IPS-20b (cell line): ENCODE measurements around the gene SNU13.
"Not testable (repeated sequence)": the region's sequence is repeated elsewhere in the genome, so short reads cannot be mapped to it uniquely, and the experiment has no call there.

Experiments used
- H3K27ac ChIP-seq: one replicate; pipeline ENCODE4 v1.5.1; 2013; ENCODE audit warnings: low read length
- H3K27me3 ChIP-seq: 2 replicates; pipeline ENCODE4 v1.6.1; 2013; ENCODE audit warnings: mild to moderate bottlenecking, low read length, inconsistent platforms; ENCODE audit not compliant: insufficient read depth
- H3K36me3 ChIP-seq: 2 replicates; pipeline ENCODE4 v1.6.1; 2013; ENCODE audit warnings: low read depth, mild to moderate bottlenecking, inconsistent platforms, low read length, moderate library complexity; ENCODE audit not compliant: insufficient read depth
- H3K4me1 ChIP-seq: 2 replicates; pipeline ENCODE4 v1.6.1; 2013; ENCODE audit warnings: mild to moderate bottlenecking, control low read depth, inconsistent platforms, low read length, moderate library complexity; ENCODE audit not compliant: insufficient read depth
- H3K4me3 ChIP-seq: 2 replicates; pipeline ENCODE4 v1.5.1; 2013; ENCODE audit warnings: mild to moderate bottlenecking, low read length, inconsistent platforms
- H3K9ac ChIP-seq: 2 replicates; pipeline ENCODE4 v1.6.1; 2013; ENCODE audit warnings: low read depth, mild to moderate bottlenecking, inconsistent platforms, low read length, moderate library complexity
- H3K9me3 ChIP-seq: 2 replicates; pipeline ENCODE4 v1.6.1; 2013; ENCODE audit warnings: mild to moderate bottlenecking, low read depth, low read length, inconsistent platforms; ENCODE audit not compliant: insufficient read depth

SNU13 gene

DNA sequence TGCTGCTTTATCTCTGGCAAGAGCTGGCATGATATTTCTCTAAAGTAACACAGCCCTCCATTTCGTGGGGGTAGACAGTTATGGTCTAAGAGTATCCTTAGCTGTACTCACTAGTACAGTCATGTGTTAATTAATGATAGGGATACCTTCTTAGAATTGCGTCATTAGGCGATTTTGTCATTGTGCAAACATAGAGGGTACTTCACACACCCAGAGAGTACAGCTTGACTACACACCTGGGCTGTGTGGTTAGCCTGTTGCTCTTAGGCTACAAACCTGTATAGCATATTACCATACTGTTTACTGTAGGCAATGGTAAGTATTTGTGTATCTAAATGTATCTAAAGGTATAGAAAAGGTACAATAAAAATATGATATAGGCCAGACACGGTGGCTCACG, 50.5 kb downstream of the SNU13 start:
- Histone ChIP-seq H3K27me3 (no peaks in the 10 kb centered on the region), H3K9me3 (no peaks in the 10 kb centered on the region), H3K9ac (no peak overlapping the region), H3K4me1 (no peaks in the 10 kb centered on the region), H3K27ac (no peak overlapping the region), H3K36me3 (peaks cover 100% of the 10 kb centered on the region), H3K4me3 (no peak overlapping the region)

DNA sequence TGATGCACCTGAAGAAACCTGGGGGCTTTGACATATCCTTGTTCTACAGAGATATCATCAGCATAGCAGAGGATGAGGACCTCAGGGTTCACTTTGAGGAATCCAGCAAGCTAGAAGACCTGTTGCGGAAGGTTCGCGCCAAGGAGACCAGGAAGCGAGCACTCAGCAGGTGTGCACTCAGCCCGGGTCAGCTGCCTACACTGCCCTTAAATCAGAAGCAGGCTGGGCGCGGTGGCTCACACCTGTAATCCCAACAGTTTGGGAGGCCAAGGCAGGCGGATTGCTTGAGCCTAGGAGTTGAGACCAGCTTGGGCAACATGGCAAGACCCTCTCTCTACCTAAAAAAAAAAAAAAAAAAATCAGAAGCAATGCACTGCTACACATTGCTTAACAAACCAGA, 51.0 kb downstream of the SNU13 start:
- H3K9ac ChIP-seq, H3K27me3 ChIP-seq, H3K9me3 ChIP-seq, H3K27ac ChIP-seq, H3K4me1 ChIP-seq, H3K4me3 ChIP-seq: not testable (repeated sequence)
- peaks cover 100% of the 10 kb centered on the region for H3K36me3 ChIP-seq

DNA sequence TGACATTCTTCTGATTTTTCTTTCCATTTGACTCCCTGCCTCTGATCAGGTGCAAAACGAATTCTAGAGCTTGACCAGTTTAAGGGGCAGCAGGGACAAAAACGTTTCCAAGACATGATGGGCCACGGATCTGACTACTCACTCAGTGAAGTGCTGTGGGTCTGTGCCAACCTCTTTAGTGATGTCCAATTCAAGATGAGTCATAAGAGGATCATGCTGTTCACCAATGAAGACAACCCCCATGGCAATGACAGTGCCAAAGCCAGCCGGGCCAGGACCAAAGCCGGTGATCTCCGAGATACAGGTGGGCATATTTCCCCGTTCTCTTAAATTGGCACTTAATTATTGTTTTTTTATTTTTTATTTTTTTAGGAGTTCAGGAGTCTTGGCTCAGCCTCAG, 52.2 kb downstream of the SNU13 start:
- Histone ChIP-seq H3K9me3 (no peaks in the 10 kb centered on the region), H3K27me3 (no peaks in the 10 kb centered on the region), H3K4me1 (no peaks in the 10 kb centered on the region), H3K9ac (no peak overlapping the region), H3K4me3 (no peak overlapping the region), H3K36me3 (peaks cover 97% of the 10 kb centered on the region), H3K27ac (no peak overlapping the region)

DNA sequence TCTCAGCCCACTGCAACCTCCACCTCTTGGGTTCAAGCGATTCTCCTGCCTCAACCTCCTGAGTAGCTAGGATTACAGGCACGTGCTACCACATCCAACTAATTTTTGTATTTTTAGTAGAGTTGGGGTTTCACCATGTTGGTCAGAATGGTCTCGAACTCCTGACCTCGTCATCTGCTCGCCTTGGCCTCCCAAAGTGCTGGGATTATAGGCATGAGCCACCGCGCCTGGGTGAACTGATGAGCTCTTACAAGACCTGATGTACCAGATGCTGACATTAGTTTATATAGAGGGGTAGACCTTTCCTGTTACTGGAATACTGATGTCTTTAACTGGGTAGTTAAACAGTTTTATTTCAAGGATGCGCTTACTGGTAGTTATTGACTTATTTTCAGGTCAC, 54.1 kb downstream of the SNU13 start:
- H3K27ac ChIP-seq, result not testable (repeated sequence)

DNA sequence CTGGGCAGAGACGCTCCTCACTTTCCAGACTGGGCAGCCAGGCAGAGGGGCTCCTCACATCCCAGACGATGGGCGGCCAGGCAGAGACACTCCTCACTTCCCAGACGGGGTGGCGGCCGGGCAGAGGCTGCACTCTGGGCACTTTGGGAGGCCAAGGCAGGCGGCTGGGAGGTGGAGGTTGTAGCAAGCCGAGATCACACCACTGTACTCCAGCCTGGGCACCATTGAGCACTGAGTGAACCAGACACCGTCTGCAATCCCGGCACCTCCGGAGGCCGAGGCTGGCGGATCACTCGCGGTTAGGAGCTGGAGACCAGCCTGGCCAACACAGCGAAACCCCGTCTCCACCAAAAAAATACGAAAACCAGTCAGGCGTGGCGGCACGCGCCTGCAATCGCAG, 57.1 kb downstream of the SNU13 start:
- not testable (repeated sequence) for H3K9ac ChIP-seq, H3K4me3 ChIP-seq, H3K27me3 ChIP-seq, H3K27ac ChIP-seq, H3K4me1 ChIP-seq, H3K9me3 ChIP-seq
- H3K36me3 ChIP-seq, result peaks cover 89% of the 10 kb centered on the region

More for the DNA sequence above, 54.1 kb downstream of the SNU13 start:
- not testable (repeated sequence) for H3K4me1 ChIP-seq, H3K27me3 ChIP-seq, H3K9ac ChIP-seq, H3K9me3 ChIP-seq, H3K4me3 ChIP-seq
- H3K36me3 ChIP-seq, result peaks cover 89% of the 10 kb centered on the region

DNA sequence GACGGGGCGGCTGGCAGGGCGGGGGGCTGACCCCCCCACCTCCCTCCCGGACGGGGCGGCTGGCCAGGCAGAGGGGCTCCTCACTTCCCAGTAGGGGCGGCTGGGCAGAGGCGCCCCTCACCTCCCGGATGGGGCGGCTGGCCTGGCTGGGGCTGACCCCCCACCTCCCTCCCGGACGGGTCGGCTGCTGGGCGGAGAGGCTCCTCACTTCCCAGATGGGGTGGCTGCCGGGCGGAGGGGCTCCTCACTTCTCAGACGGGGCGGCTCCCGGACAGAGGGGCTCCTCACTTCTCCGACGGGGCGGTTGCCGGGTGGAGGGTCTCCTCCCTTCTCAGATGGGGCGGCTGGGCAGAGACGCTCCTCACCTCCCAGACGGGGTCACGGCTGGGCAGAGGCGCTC, 57.6 kb downstream of the SNU13 start:
- H3K27ac ChIP-seq, H3K4me1 ChIP-seq, H3K4me3 ChIP-seq, H3K9me3 ChIP-seq, H3K27me3 ChIP-seq, H3K9ac ChIP-seq: not testable (repeated sequence)
- H3K36me3 ChIP-seq, result peaks cover 88% of the 10 kb centered on the region

DNA sequence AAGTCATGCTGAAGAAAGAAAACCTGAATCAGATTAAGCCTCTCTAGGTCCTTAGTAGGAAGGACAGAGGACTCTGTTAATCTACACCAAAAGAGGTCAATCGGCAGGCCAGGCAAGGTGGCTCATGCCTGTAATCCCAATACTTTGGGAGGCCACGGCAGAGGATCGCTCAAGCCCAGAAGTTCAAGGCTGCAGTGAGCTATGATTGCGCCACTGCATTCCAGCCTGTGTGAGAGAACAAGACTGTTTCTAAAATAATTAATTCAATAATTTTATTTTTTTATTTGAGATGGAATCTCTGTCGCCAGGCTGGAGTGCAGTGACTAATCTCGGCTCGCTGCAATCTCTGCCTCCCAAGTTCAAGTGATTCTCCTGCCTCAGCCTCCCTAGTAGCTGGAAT, 63.1 kb downstream of the SNU13 start:
- Histone ChIP-seq H3K27ac (no peak overlapping the region), H3K4me1 (peaks cover 4% of the 10 kb centered on the region; the same call in 1 of the 2 replicates), H3K9ac (no peak overlapping the region), H3K36me3 (peaks cover 76% of the 10 kb centered on the region), H3K9me3 (no peaks in the 10 kb centered on the region), H3K27me3 (no peaks in the 10 kb centered on the region), H3K4me3 (no peak overlapping the region)
